HEK293 (cell line): ENCODE results near the gene EXD2.
A peak's percentile ranks its signal among the peaks of the same experiment; 100 is the strongest.

Experiments
- CTCF ChIA-PET: fragments of 350-600 bp; formaldehyde crosslinking; extraction: SDS; loops from one replicate; lab custom pipeline; 2021; ENCODE audit warnings: antibody characterized with exemption; lab: Yijun Ruan, JAX
- POLR2A ChIA-PET: fragments of 300-600 bp; formaldehyde crosslinking; extraction: SDS; loops from one replicate; lab custom pipeline; 2020; ENCODE audit warnings: antibody characterized with exemption, inconsistent platforms; lab: Yijun Ruan, JAX
- H3K27ac ChIP-seq: fragments of 200-500 bp; sonication (Bioruptor generic); 2 replicates; pipeline ENCODE4 v1.5.1; 2014; ENCODE audit warnings: low read depth, low read length, control low read depth, inconsistent platforms; ENCODE audit errors: extremely low read depth
- H3K36me3 ChIP-seq, 2 experiments: fragments of 200-500 bp in 1 of 2; sonication (Bioruptor generic) in 1 of 2; 1 replicate in 1 of 2; 2 replicates in 1 of 2; pipeline ENCODE4 v1.5.1; 2014 to 2017; ENCODE audit warnings: inconsistent platforms in 2 of 2, low read length in 2 of 2; ENCODE audit not compliant: control insufficient read depth in 2 of 2, insufficient read depth in 1 of 2
- H3K4me1 ChIP-seq: fragments of 200-500 bp; sonication (Bioruptor generic); 2 replicates; pipeline ENCODE4 v1.5.1; 2014; ENCODE audit warnings: mild to moderate bottlenecking, low read length, inconsistent platforms; ENCODE audit not compliant: control insufficient read depth, insufficient read depth
- H3K4me3 ChIP-seq: 2 replicates; pipeline ENCODE4 v1.5.1; 2011; ENCODE audit warnings: low read depth, mild to moderate bottlenecking, control low read depth, low read length, moderate library complexity
- H3K9me3 ChIP-seq: fragments of 200-500 bp; sonication (Bioruptor generic); 2 replicates; pipeline ENCODE4 v1.5.1; 2014; ENCODE audit warnings: low read depth, low read length, inconsistent platforms; ENCODE audit not compliant: control insufficient read depth, insufficient read depth
- AEBP2 ChIP-seq: fragments of 450-650 bp; formaldehyde crosslinking; IDR thresholded peaks from 2 replicates; pipeline ENCODE4 v1.5.1; 2016; ENCODE audit warnings: missing biosample characterization, missing genetic modification characterization, borderline replicate concordance
- CTCF ChIP-seq: fragments of 450-650 bp; formaldehyde crosslinking; IDR thresholded peaks from 2 replicates; pipeline ENCODE4 v1.5.1; 2016; ENCODE audit warnings: missing biosample characterization, missing genetic modification characterization
- MEIS1 ChIP-seq: sonication (generic); formaldehyde crosslinking; IDR thresholded peaks from 2 replicates; pipeline ENCODE4 v1.8.1; 2022; ENCODE audit warnings: missing genetic modification reagents, mild to moderate bottlenecking, borderline replicate concordance
- REST ChIP-seq: fragments of 450-650 bp; formaldehyde crosslinking; IDR thresholded peaks from 2 replicates; pipeline ENCODE4 v1.5.1; 2016; ENCODE audit warnings: missing biosample characterization, missing genetic modification characterization
- ZBTB44 ChIP-seq: fragments of 450-650 bp; IDR thresholded peaks from 2 replicates; pipeline ENCODE4 v1.5.1; 2018; ENCODE audit warnings: missing biosample characterization, mild to moderate bottlenecking, missing genetic modification characterization
- ZBTB48 ChIP-seq: fragments of 450-650 bp; formaldehyde crosslinking; IDR thresholded peaks from 2 replicates; pipeline ENCODE4 v1.5.1; 2016; ENCODE audit warnings: missing biosample characterization, missing genetic modification characterization
- ZNF19 ChIP-seq: fragments of 450-650 bp; formaldehyde crosslinking; IDR thresholded peaks from 2 replicates; pipeline ENCODE4; 2016; ENCODE audit warnings: missing biosample characterization, missing genetic modification characterization, low read depth
- ZNF2 ChIP-seq: fragments of 450-650 bp; formaldehyde crosslinking; IDR thresholded peaks from 2 replicates; pipeline ENCODE4 v1.5.1; 2016; ENCODE audit warnings: missing biosample characterization, missing genetic modification characterization
- ZNF221 ChIP-seq: fragments of 450-650 bp; formaldehyde crosslinking; IDR thresholded peaks from 2 replicates; pipeline ENCODE4 v1.5.1; 2017; ENCODE audit warnings: missing biosample characterization, missing genetic modification characterization, borderline replicate concordance
- ZNF292 ChIP-seq: fragments of 450-650 bp; formaldehyde crosslinking; IDR thresholded peaks from 2 replicates; pipeline ENCODE4 v1.5.1; 2016; ENCODE audit warnings: low read depth, missing biosample characterization, missing genetic modification characterization, borderline replicate concordance
- ZNF362 ChIP-seq: fragments of 450-650 bp; formaldehyde crosslinking; IDR thresholded peaks from 2 replicates; pipeline ENCODE4 v1.5.1; 2016; ENCODE audit warnings: missing biosample characterization, missing genetic modification characterization
- ZNF37A ChIP-seq: fragments of 450-650 bp; IDR thresholded peaks from 2 replicates; pipeline ENCODE4 v1.5.1; 2018; ENCODE audit warnings: missing biosample characterization, missing genetic modification characterization
- ZNF394 ChIP-seq: fragments of 450-650 bp; formaldehyde crosslinking; IDR thresholded peaks from 2 replicates; pipeline ENCODE4 v1.5.1; 2016; ENCODE audit warnings: missing biosample characterization, missing genetic modification characterization, mild to moderate bottlenecking, moderate library complexity, borderline replicate concordance
- ZNF426 ChIP-seq: fragments of 450-650 bp; formaldehyde crosslinking; IDR thresholded peaks from 2 replicates; pipeline ENCODE4 v1.5.1; 2017; ENCODE audit warnings: missing biosample characterization, missing genetic modification characterization, mild to moderate bottlenecking, inconsistent platforms, moderate library complexity
- ZNF433 ChIP-seq: fragments of 450-650 bp; formaldehyde crosslinking; IDR thresholded peaks from 2 replicates; pipeline ENCODE4 v1.5.1; 2016; ENCODE audit warnings: missing biosample characterization, missing genetic modification characterization, low read depth
- ZNF518A ChIP-seq: fragments of 450-650 bp; formaldehyde crosslinking; conservative IDR thresholded peaks from 2 replicates; pipeline ENCODE4 v1.5.1; 2016; ENCODE audit warnings: low read depth, missing biosample characterization, missing genetic modification characterization
- ZNF530 ChIP-seq: fragments of 450-650 bp; formaldehyde crosslinking; IDR thresholded peaks from 2 replicates; pipeline ENCODE4 v1.5.1; 2016; ENCODE audit warnings: low read depth, missing biosample characterization, missing genetic modification characterization
- ZNF555 ChIP-seq: fragments of 450-650 bp; formaldehyde crosslinking; conservative IDR thresholded peaks from 2 replicates; pipeline ENCODE4 v1.5.1; 2017; ENCODE audit warnings: missing biosample characterization, mild to moderate bottlenecking, missing genetic modification characterization, inconsistent platforms
- ZNF623 ChIP-seq: fragments of 450-650 bp; formaldehyde crosslinking; IDR thresholded peaks from 2 replicates; pipeline ENCODE4 v1.5.1; 2016; ENCODE audit warnings: missing biosample characterization, missing genetic modification characterization
- ZNF837 ChIP-seq: fragments of 450-650 bp; formaldehyde crosslinking; IDR thresholded peaks from 2 replicates; pipeline ENCODE4 v1.5.1; 2016; ENCODE audit warnings: missing biosample characterization, missing genetic modification characterization

The EXD2 gene

GRCh38 chr14:69282448-69282847 is 91.2 kb downstream of the EXD2 start:
- TF ChIP-seq ZNF837 (tag by site-specific recombination) (no peak), ZNF518A (peak; percentile 49; the same call in 1 of the 2 replicates), ZNF426 (tag by site-specific recombination) (peak; percentile 39; the same call in 1 of the 2 replicates), ZBTB44 (tag by site-specific recombination) (no peak), CTCF (tag by site-specific recombination) (no peak), ZNF394 (tag by site-specific recombination) (peak; percentile 58; the same call in 1 of the 2 replicates), ZNF530 (no peak), ZNF555 (0 out of 2 replicates have a peak, but pooled peaks have one; percentile 13), REST (tag by site-specific recombination) (no peak), ZNF37A (no peak), ZBTB48 (tag by site-specific recombination) (no peak)
- no peaks in the 10 kb centered on the region for H3K4me1 ChIP-seq
- no peak overlapping the region for H3K4me3 ChIP-seq
- H3K9me3 ChIP-seq: no peaks in the 10 kb centered on the region
- H3K36me3 ChIP-seq: no peaks in the 10 kb centered on the region
- ChIA-PET POLR2A (no interaction called here), CTCF (interaction anchor here (2.2 kb wide), 1 partner anchor 22 kb away, joined by 8 read pairs; the partner anchor contains the start of gene GALNT16)
- no peak overlapping the region for H3K27ac ChIP-seq

GRCh38 chr14:69284170-69284569 is 92.9 kb downstream of the EXD2 start:
- no peaks in the 10 kb centered on the region for H3K4me1 ChIP-seq
- CTCF ChIA-PET: interaction anchor here (0.6 kb wide), 1 partner anchor 301 kb away, joined by 3 read pairs; no protein-coding TSS in a partner anchor
- H3K9me3 ChIP-seq: no peaks in the 10 kb centered on the region
- no peak overlapping the region for H3K4me3 ChIP-seq
- H3K27ac ChIP-seq: no peak overlapping the region
- POLR2A ChIA-PET: no interaction called here
- no peaks in the 10 kb centered on the region for H3K36me3 ChIP-seq
- TF ChIP-seq ZNF362 (tag by site-specific recombination) (no peak), ZNF221 (tag by site-specific recombination) (no peak), ZNF433 (no peak), ZNF19 (tag by site-specific recombination) (no peak), MEIS1 (no peak), AEBP2 (tag by site-specific recombination) (no peak), ZNF292 (tag by site-specific recombination) (no peak), ZNF2 (tag by site-specific recombination) (no peak), ZNF623 (tag by site-specific recombination) (no peak)
